Testis (tissue), 2 donors: Measurements from ENCODE around the gene EDIL3.

ENCODE experiments used
- POLR2A ChIP-seq: fragments of 450-650 bp; IDR thresholded peaks from one replicate; pipeline ENCODE4 v1.6.1; 2017; ENCODE audit warnings: antibody characterized with exemption, mild to moderate bottlenecking, moderate library complexity
- TF ChIP-seq, protein P1 (sequence below), 3 experiments: fragments of 450-650 bp in 2 of 3; fragments of 200-600 bp in 1 of 3; sonication (generic) in 1 of 3; IDR thresholded peaks; one replicate each; pipeline ENCODE4 v1.5.1; 2016 to 2019; ENCODE audit warnings: antibody characterized with exemption in 3 of 3, mild to moderate bottlenecking in 2 of 3, moderate library complexity in 1 of 3

DNA sequence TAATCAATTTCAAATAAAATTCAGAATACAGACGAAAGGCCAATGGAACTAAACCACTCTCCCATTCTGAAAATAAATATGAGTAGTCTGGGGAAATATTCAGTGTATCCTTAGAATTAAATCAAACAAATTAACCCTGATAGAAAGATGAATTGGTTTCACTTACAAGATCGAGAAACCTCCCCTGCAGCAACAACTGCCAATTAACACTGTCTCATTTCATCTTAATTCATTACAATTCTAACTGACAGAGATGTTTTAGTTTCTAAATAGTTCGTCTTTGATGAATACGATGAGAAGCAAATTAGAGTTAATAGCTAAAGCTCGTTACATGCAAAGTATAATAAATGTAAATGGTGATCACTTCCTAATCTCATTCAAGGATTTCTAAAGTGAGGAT is 247.1 kb downstream of the EDIL3 start:
- TF ChIP-seq, protein P1, sequence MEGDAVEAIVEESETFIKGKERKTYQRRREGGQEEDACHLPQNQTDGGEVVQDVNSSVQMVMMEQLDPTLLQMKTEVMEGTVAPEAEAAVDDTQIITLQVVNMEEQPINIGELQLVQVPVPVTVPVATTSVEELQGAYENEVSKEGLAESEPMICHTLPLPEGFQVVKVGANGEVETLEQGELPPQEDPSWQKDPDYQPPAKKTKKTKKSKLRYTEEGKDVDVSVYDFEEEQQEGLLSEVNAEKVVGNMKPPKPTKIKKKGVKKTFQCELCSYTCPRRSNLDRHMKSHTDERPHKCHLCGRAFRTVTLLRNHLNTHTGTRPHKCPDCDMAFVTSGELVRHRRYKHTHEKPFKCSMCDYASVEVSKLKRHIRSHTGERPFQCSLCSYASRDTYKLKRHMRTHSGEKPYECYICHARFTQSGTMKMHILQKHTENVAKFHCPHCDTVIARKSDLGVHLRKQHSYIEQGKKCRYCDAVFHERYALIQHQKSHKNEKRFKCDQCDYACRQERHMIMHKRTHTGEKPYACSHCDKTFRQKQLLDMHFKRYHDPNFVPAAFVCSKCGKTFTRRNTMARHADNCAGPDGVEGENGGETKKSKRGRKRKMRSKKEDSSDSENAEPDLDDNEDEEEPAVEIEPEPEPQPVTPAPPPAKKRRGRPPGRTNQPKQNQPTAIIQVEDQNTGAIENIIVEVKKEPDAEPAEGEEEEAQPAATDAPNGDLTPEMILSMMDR (IDR thresholded peaks at IDR 0.05), result no peak
- no peak for TF ChIP-seq POLR2A
